Liver (tissue), 3 donors: ENCODE data around the gene SLC22A5.

Experiments used
- ATF3 ChIP-seq: IDR thresholded peaks from 2 replicates; pipeline ENCODE4 v1.6.1; 2016; ENCODE audit warnings: antibody characterized with exemption
- CTCF ChIP-seq: fragments of 150-350 bp; IDR thresholded peaks from 2 replicates; pipeline ENCODE4 v1.5.1; 2017; ENCODE audit warnings: improper control_type of control experiment, low read depth, low read length; ENCODE audit not compliant: missing input control
- EGR1 ChIP-seq, 2 donors: IDR thresholded peaks; 2 replicates each; pipeline ENCODE4 v1.6.1; 2016 to 2018; ENCODE audit warnings: antibody characterized with exemption in 2 of 2, low read depth in 2 of 2
- GABPA ChIP-seq, 2 donors: IDR thresholded peaks in 1 of 2; conservative IDR thresholded peaks in 1 of 2; 2 replicates each; pipeline ENCODE4 v1.6.1; 2016; ENCODE audit warnings: antibody characterized with exemption in 2 of 2, mild to moderate bottlenecking in 1 of 2, moderate library complexity in 1 of 2
- HNF4A ChIP-seq, 2 donors: conservative IDR thresholded peaks; 2 replicates each; pipeline ENCODE4 v1.6.1; 2016; ENCODE audit warnings: antibody characterized with exemption in 2 of 2, mild to moderate bottlenecking in 2 of 2
- JUND ChIP-seq, 2 donors: IDR thresholded peaks; 2 replicates each; pipeline ENCODE4 v1.6.1; 2016; ENCODE audit warnings: antibody characterized with exemption in 2 of 2
- MAX ChIP-seq: IDR thresholded peaks from 2 replicates; pipeline ENCODE4 v1.6.1; 2016; ENCODE audit warnings: antibody characterized with exemption
- NR2F2 ChIP-seq: IDR thresholded peaks from 2 replicates; pipeline ENCODE4 v1.6.1; 2016; ENCODE audit warnings: antibody characterized with exemption
- RAD21 ChIP-seq, 2 donors: IDR thresholded peaks; 2 replicates each; pipeline ENCODE4 v1.6.1; 2016; ENCODE audit warnings: antibody characterized with exemption in 2 of 2, mild to moderate bottlenecking in 2 of 2
- RXRA ChIP-seq, 2 donors: IDR thresholded peaks; 2 replicates each; pipeline ENCODE4 v1.6.1; 2017 to 2018; ENCODE audit warnings: antibody characterized with exemption in 2 of 2, mild to moderate bottlenecking in 1 of 2
- SP1 ChIP-seq: IDR thresholded peaks from 2 replicates; pipeline ENCODE4 v1.6.1; 2018; ENCODE audit warnings: antibody characterized with exemption, mild to moderate bottlenecking
- TAF1 ChIP-seq: conservative IDR thresholded peaks from 2 replicates; pipeline ENCODE4 v1.6.1; 2016; ENCODE audit warnings: antibody characterized with exemption, mild to moderate bottlenecking
- ZBTB33 ChIP-seq: IDR thresholded peaks from 2 replicates; pipeline ENCODE4 v1.6.1; 2016; ENCODE audit warnings: antibody characterized with exemption
- donor health status: healthy.
- donor health status: healthy.

- TF ChIP-seq CTCF (no peak), NR2F2 (no peak), RXRA (IDR thresholded peaks at IDR 0.05) (no peak), SP1 (no peak), RAD21 (IDR thresholded peaks at IDR 0.05) (no peak), ATF3 (no peak), HNF4A (conservative IDR thresholded peaks at IDR 0.05) (no peak), ZBTB33 (no peak), MAX (no peak), GABPA (IDR thresholded peaks at IDR 0.05 in 1 of 2, conservative IDR thresholded peaks at IDR 0.05 in 1 of 2) (no peak), EGR1 (IDR thresholded peaks at IDR 0.05; ENCODE audit: low read depth in 2 of 2) (no peak), JUND (IDR thresholded peaks at IDR 0.05) (no peak), TAF1 (no peak)
Observed at GRCh38 chr5:132370181-132370970, 866 bp downstream of the SLC22A5 start.
